ENCODE measurements around the gene FAM184B. TPM values are rescaled to one million over a fixed set of nuclear protein-coding genes. Genes with fewer than 3 reads are reported as not detected.

FAM184B gene
- total RNA-seq, 1 experiment from 2014 or later, result not detected

- no peak for DNase-seq (ENCODE audit: low spot score)
These were observed 145.1 kb downstream of the FAM184B start for GRCh38 chr4:17636341-17636695.

DNA sequence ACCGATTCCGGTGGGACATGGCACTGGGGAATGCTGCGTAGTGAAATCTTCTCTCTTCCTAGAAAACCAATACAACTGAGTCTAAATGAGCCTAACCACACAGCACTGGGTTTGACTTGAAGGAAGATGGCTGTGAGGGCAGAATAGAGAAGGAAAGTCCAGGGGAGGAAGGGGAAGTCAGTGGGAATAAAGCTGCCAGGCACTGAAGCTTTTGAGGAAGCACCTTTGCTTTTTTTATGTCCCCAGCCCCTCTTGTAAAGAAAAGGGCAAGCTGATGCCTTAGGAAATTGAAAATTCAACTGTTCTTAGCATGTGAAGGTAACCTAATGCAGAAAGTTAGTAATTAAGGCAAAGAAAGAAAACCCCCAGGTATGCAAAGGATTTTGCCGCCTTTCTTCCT, 146.4 kb downstream of the FAM184B start:
- DNase-seq (ENCODE audit: low spot score), result no peak

DNA sequence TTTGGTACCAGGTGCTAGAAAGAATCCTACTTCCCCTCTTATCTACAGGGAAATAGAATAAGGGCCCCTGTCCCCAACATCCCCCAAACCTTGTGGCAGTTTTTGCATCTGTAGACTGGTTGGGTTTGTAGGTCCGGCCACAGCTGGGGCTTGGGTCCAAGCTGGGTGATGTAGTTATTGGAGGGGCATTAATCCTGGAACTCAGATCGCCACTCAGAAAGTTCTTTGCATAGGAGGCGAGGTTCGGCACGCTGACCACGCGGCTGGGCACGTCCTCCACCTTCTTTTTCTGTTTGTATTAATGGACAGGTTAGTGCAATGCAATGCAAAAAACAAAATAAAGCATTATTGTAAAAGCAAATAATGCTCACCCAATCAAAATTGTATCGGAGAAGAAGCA, 147.8 kb downstream of the FAM184B start:
- DNase-seq (ENCODE audit: low spot score), result no peak

DNA sequence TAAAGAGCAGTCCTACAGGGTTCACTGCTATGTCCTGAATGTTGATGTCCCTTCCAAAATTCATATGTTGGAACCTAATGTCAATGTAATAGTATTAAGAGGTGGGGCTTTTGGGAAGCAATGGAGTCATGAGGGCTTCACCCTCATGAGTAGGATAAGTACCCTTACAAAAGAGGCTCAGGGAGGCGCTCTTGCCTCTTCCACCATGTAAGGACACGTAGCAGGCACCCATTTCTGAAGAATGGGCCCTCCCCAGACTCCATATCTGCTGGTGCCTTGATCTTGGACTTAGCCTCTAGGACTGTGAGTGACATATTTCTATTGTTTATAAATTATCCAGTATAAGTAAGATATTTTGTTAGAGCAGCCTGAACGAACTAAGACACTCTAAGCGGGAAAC, 151.2 kb downstream of the FAM184B start:
- DNase-seq (ENCODE audit: low spot score), result no peak

- no peak for DNase-seq (ENCODE audit: low spot score)
These were observed 156.6 kb downstream of the FAM184B start for GRCh38 chr4:17624821-17625220.

DNA sequence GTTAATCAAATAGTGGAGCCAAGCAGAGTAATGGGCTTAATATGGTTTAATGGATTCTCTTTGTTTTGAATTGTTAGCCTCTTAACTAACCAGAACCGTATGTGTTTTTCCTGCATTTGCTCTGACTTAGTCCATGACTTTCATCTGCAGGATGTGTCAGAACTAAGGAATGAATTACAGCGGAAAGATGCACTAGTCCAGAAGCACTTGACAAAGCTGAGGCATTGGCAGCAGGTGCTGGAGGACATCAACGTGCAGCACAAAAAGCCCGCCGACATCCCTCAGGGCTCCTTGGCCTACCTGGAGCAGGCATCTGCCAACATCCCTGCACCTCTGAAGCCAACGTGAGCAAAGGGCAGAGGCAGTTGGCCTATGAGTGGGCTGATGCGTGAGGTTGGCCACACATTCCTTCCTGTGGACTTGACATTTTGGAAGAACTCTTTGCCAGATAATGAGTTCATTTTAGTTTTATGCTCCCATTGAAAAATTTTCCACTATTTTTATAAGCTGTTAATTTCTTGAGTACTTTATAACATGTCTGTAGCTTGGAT, 157.9 kb downstream of the FAM184B start:
- no peak for DNase-seq (ENCODE audit: low spot score)

DNA sequence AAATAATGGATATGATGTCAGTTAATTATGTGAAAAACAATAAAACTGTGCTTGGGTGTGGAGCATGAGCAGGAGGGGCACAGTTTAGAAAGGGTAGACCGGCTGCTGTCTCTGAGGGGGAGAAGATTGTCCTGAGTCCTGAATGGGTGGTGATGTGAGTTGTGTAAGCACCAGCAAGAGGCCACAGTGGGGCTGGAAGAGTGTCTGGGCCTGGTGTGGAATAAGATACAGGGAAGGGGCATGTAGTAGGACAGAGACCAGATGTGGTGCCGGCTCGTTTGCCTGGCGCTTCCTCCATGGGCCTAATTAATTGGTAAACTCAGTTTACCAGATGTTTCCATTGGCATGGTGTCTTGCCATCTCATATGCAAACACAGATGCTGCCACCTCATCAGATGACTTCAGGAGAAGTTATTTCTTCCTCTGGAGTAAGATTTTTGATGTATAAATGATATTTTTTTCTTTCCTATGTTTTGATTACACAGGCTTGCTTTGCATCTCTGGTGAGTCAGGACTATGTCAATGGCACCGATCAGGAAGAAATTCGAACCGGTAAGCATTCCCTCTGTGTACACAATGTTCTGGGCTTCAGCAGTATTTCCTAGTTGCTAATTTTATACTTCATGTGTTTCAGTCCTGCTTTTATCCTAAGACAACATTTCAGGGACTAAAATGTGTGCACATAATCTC, 161.9 kb downstream of the FAM184B start:
- DNase-seq (ENCODE audit: low spot score), result no peak

DNA sequence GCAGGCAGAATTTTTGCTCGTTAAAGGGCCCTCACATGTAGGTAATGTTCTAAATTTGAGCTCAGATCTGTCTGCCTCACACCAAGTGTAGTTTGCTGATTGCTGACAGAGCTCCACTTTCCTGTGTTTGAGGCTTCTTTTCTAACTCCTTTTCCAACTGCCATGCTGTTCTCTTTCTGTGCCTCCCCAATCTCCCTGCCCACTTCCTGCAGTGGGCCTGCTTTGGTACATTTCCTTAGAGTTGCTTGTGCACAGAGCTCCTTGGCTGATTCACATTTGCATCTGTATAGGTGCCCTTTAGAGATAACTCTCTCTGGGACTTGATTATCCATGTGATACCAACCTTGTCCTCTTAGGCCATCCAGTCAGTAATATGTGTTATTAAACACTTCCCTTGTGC, 162.5 kb downstream of the FAM184B start:
- DNase-seq (ENCODE audit: low spot score), result no peak

GRCh38 chr4:17616283-17616682, 165.1 kb downstream of the FAM184B start:
- DNase-seq (ENCODE audit: low spot score), result no peak

DNA sequence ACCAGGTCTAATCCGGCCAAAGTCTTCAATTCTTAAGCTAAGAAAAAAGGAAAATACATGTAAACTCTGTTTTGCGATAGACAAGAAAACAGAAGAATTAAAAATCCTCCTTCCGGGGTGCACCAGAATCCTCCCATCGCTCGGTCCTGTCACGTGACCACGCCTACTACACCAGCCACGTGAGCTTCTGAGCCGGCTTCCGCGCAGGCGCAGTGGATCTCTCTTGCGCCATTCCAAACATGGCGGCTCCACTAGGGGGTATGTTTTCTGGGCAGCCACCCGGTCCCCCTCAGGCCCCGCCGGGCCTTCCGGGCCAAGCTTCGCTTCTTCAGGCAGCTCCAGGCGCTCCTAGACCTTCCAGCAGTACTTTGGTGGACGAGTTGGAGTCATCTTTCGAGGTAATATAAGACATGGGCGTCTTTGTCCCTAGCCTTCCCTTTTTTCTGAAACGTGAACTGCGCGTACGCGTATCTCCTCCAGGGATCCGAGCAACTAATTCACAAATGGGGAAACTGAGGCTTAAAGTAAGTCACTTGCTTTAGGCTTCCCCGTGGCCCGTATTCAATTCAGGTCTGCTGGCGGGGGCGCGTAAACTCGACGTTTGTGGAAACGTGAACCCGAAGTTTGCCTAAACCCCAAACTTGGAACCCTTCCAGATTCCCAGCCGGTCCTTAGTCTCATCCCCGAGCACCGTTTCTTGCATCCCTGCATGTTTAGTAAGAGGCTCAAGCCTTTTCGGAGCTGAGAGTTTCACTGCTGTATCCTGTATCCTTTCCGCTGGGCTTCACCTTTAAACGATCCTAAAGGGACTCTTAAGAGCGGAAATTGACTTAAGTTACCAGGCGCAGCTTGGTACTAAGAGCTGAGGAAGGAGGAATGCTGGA, 166.8 kb downstream of the FAM184B start, which contains the start of gene MED28:
TSS of gene MED28 (plus strand) at position 226 of the 884 bp plus-strand sequence. CDS start at position 240, 14 bp downstream.
- DNase-seq (ENCODE audit: low spot score), result peak; percentile 96

GRCh38 chr4:17613761-17614415, 167.5 kb downstream of the FAM184B start:
- DNase-seq (ENCODE audit: low spot score), result peak; percentile 9

- no peak for DNase-seq (ENCODE audit: low spot score)
These were observed 176.2 kb downstream of the FAM184B start for GRCh38 chr4:17605236-17605635.

DNA sequence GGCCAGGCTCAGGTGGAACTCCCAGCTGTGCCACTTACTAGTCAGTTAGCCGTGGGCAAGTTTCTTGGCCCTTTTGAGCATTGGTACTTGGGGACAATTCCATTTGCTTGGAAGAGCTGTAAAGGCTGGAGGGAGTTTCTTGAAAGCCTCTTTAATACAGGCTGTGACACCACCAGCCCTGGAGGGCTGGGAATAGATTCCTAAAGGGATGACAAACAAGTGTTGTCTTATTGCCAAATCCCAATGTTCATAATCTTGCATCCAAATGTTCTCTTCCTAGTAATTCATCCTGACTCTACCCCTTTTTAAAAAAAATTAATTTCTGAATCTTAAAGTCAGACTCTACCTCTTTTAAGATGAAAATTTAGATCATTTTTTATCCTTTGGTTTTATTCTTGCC, 181.6 kb downstream of the FAM184B start:
- no peak for DNase-seq (ENCODE audit: low spot score)

GRCh38 chr4:17597517-17597916, 183.9 kb downstream of the FAM184B start:
- peak; percentile 56 for DNase-seq (ENCODE audit: low spot score)

DNA sequence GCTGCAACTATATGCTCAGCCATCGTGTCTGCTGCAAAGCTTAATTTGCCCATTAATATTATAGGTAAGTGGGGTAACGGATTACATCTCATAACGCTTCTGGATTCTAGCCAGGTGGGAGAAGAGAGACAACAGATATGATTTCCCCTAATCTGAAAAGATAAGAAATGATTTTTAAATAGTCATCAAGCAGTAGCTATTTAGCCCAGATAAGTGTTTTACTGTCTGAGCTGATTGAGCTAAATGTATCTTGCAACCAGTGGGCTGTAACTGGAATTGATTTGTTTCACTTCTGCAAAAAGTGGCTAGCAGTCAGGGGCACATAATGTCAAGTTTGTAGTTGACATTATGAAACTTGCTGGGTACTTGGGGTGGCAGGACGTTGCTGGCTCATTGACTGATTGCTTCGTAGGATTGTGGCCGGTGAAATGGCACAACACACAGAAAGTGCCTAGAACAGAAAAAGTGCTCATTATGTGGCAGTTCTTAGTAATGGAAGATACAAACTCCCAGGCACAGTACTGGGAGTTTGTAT, 185.9 kb downstream of the FAM184B start:
- DNase-seq (ENCODE audit: low spot score), result no peak

DNA sequence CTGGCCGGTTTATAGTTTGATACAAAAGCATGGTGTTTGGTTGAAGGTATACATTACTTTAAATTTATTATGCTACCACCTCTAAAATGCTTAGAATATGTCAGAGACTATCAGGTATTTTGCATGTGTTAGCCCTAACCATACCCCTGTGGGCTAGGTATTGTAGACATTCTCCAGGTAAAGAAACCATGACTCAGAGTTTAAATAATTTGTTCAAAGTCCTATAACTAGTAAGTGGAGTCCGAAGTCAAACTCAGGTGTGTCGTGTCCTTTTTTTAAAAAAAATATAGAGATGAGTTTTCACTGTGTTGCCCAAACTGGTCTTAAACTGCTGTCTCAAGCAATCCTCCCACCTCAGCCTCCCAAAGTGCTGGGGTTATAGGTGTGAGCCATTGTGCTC, 192.1 kb downstream of the FAM184B start:
- DNase-seq (ENCODE audit: low spot score), result no peak

DNA sequence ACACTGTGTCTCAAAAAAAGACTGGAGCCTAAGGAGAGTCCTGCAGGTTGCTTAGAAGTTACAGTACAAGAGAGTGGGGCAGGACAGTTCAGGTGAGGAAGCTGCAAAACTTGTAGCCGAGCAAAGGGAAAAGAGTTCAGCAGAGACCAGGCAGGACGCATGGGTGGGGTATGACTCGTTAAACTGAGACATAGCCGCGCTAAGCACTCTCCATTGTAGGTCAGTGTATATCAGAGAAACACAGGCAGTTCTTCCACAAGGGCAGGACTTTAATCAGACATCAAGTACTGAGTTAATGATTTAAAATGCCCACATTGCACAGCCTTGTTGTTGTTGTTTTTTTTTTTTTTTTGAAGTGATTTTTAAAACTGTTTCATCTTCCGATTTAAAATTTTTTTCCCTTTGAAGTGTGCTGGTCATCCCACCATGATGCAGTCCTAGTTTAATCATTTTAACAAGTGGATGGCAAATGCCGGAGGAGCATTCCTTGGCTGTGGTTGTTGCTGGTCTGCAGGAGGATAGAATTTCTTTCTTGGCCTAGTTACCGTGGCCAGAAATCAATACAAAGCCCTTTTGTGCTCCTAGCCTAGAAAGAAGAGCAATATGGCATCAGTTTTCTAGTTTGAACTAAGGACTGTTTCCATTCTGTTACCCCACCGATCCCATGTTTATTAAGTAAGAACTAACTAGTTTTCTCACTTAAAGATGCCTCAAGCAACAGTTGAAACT, 194.2 kb downstream of the FAM184B start:
- DNase-seq (ENCODE audit: low spot score), result no peak

GRCh38 chr4:17584521-17585213, 196.8 kb downstream of the FAM184B start:
- DNase-seq (ENCODE audit: low spot score), result no peak

DNA sequence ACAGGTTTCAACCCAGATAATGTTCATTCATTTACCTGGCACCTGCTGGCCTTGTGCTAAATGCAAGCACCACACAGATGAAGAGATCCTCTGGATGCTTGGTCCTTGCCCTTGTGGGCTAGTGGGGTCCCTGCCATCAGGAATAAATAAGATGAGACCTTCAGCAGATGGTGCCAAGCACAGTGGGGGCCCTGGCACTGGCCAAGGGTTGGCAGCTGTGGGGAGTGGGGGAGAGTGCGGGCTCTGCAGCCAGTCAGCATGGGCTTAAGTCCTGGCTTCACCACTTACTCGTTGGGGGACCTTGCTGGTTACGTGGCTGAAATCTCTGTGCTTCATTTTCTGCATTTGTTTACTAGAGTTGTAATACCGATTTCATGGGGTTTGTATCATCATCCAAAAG, 197.5 kb downstream of the FAM184B start:
- no peak for DNase-seq (ENCODE audit: low spot score)

GRCh38 chr4:17583276-17583675, 198.1 kb downstream of the FAM184B start:
- DNase-seq (ENCODE audit: low spot score), result no peak

GRCh38 chr4:17580969-17581368, 200.5 kb downstream of the FAM184B start:
- no peak for DNase-seq (ENCODE audit: low spot score)
